Measurements from ENCODE around the gene PPP1R2.
"Not testable (repeated sequence)": the region's sequence is repeated elsewhere in the genome, so short reads cannot be mapped to it uniquely, and the experiment has no call there.

The PPP1R2 gene

GRCh38 chr3:195532345-195532744 is 10.8 kb downstream of the PPP1R2 start:
- no peak for TF ChIP-seq CTCF (conservative IDR thresholded peaks at IDR 0.05; ENCODE audit: low read depth, low read length)
- H3K4me3 ChIP-seq (ENCODE audit: low read length), result no peak overlapping the region
- no peak for DNase-seq (ENCODE audit: low read depth)

- DNase-seq (ENCODE audit: low read depth), result no peak
- no peak overlapping the region for H3K4me3 ChIP-seq (ENCODE audit: low read length)
- TF ChIP-seq CTCF (conservative IDR thresholded peaks at IDR 0.05; ENCODE audit: low read depth, low read length), result no peak
Measured at GRCh38 chr3:195531683-195532082, 11.4 kb downstream of the PPP1R2 start.

GRCh38 chr3:195526492-195526891 is 16.6 kb downstream of the PPP1R2 start:
- DNase-seq (ENCODE audit: low read depth), result no peak
- no peak for TF ChIP-seq CTCF (conservative IDR thresholded peaks at IDR 0.05; ENCODE audit: low read depth, low read length)
- H3K4me3 ChIP-seq (ENCODE audit: low read length), result no peak overlapping the region

- H3K4me3 ChIP-seq (ENCODE audit: low read length), result no peak overlapping the region
- no peak for DNase-seq (ENCODE audit: low read depth)
- no peak for TF ChIP-seq CTCF (conservative IDR thresholded peaks at IDR 0.05; ENCODE audit: low read depth, low read length)
Measured at GRCh38 chr3:195524171-195524896, 18.8 kb downstream of the PPP1R2 start.

- no peak for DNase-seq (ENCODE audit: low read depth)
- peak; percentile 47 for TF ChIP-seq CTCF (conservative IDR thresholded peaks at IDR 0.05; ENCODE audit: low read depth, low read length)
- H3K4me3 ChIP-seq (ENCODE audit: low read length), result no peak overlapping the region
Measured at GRCh38 chr3:195522254-195523023, 20.7 kb downstream of the PPP1R2 start.

GRCh38 chr3:195517030-195517429 is 26.1 kb downstream of the PPP1R2 start:
- no peak for DNase-seq (ENCODE audit: low read depth)
- no peak for TF ChIP-seq CTCF (conservative IDR thresholded peaks at IDR 0.05; ENCODE audit: low read depth, low read length)
- no peak overlapping the region for H3K4me3 ChIP-seq (ENCODE audit: low read length)

- H3K4me3 ChIP-seq (ENCODE audit: low read length); DNase-seq (ENCODE audit: low read depth): not testable (repeated sequence)
Measured at GRCh38 chr3:195514610-195515235, 28.4 kb downstream of the PPP1R2 start.
